Measurements from ENCODE around the gene OSBPL1A.
"Not testable (repeated sequence)": the region's sequence is repeated elsewhere in the genome, so short reads cannot be mapped to it uniquely, and the experiment has no call there.

The OSBPL1A gene

DNA sequence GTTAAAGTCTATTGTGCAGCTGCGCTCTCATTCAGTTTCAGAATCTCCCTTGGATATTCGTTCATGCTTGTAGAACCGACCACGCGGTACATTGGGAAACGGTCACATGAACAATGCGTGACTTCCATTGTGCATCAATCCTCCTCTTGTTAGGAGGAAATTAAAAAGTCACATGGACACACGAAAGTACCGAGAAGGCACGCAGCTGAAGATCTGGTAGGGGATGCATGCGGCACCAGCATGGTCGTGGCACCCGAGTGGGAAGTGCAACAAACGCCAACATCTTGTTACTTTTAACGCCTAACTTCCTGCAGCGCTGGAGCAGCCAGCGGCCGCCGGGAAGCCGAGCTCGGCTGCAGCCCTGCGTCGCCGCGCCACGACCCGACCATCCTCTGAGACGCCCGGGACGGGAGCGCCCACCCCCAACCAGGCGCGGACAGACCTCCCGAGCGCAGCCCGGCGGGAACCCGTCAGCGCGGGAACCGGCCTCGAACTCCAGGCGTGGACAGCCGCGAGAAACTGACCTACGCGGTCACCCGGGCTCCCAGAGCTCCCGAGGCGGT is 412 bp downstream of the OSBPL1A start:
- ATAC-seq, result peak; percentile 8 to 26

DNA sequence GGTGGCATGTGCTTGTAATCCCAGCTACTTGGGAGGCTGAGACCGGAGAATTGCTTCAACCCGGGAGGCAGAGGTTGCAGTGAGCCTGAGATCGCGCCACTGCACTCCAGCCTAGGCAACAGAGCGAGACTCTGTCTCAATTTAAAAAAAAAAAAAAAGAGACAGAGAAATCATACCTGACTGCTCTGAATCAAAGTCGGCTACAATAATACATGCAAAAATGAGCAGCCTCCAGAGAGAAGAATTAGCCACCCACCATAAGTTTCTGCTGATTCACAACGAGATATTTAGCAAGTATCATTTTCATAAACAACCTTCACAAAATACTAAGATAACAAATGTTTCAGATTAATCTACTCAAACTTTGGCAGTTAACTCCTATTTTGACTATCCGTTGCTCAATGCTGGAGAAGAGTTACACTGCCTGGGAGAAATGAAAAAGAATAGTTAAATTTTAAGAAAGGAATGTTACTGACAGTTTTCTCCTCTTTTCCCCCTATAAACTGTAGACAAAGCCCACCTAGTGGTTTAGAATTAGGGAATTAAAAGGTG is 1.5 kb downstream of the OSBPL1A start:
- ATAC-seq, result peak in 1 of 2 donors; percentile 5

DNA sequence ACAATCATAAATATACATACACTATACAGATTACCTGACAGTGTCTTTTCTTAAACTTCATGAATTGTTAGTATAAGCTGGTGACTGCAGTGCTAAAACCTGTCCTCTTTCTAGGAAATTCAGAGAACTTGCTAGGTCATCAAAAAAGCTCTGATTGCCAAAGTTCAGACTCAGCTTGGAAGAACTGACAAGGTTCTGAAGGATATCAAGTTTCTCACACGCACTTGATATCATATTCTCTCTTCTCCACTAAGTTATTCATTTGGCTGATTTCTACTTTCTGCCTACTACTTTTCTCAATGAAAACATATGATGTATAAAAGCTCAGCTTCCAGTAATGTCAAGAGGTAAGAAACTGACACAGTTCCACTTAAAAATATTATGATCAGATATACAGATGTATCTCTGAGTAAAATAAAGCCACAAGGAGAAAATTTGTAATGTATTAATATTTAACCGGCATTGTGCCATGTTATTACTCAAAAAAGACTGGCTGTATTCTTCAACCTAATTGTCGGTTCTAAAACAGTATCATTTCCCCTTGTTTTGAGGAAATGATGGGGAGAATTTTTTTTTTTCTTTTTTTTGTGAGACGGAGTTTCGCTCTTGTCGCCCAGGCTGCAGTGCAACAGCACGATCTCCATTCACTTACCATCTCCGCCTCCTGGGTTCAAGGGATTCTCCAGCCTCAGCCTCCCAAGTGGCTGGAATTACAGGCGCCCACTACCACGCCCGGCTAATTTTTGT is 2.4 kb downstream of the OSBPL1A start:
- ATAC-seq, result no peak

DNA sequence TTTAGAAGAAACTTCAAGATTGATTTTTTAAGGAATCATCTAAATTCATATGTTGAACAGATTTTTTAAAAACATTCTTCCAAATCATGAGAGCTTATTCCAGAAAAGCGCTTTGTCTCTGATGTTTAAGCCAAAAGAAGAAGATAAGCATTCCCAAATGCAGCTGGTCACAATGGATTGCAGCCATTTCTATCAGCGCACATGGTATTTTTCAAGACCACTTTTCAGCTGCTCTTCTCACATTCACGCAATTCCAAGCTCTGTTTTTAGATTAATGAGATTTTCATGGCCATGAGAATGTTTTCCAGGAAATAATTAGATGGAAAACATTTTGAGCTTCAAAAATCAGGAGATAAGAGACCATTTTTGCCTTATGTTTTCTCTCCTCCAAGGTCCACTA is 8.7 kb downstream of the OSBPL1A start:
- no peak for ATAC-seq

DNA sequence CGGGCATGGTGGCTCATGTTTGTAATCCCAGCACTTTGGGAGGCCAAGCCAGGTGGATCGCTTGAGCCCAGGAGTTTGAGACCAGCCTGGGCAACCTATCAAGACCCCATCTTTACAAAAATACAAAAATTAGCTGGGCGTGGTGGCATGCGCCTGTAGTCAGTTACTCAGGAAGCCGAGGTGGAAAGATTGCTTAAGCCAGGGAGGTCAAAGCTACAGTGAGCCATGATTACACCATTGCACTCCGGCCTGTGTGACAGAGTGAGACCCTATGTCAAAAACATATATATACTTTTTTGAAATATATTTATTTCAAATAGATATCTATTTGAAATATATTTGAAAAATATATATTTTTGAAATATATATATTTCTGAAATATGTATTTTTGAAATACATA is 10.9 kb downstream of the OSBPL1A start:
- ATAC-seq, result no peak

DNA sequence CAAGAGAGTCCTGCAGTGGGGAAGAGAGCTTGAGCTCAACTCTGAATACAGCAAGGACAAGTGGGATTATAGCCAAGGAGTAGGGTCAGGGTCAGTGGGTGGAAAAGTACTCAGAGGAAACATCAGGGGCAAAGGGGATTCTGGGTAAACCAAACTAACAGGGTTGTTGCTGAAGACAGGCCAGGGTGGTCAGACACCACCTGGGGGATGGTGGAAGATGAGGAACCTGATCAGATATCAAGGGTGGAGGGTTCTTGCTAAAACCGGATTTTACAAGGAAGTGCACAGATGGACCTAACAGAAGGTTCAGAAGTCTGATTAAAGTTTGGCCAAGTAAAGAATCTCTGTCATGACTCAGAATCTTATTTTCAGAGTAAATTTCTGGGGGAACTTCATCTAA is 16.5 kb downstream of the OSBPL1A start:
- no peak for ATAC-seq

DNA sequence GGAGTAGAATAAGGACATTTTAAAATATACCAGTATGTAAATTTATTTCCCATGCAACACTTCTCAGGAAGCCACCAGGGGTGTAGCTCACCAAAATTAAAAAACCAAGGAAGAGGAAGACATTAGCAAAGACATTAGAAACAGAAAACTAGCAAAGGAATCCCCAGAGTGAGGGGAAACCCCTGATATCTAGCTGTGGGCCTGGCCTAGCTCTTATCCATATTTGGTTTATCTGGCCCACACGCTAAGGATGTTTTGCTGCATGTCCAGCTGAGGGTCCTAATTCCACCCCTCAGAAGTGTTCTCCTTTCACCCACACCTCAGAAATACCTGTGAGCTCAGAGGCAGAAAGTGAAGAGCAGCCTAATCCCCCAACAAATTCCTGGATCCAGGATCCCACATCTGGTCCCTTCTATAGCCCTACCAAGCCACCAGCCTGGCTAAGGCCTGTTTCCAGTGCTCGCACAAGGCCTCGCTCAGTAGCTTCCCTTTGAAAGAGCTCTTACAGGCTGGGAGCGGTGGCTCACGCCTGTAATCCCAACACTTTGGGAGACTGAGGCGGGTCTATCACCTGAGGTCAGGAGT is 17.4 kb downstream of the OSBPL1A start:
- ATAC-seq, result no peak

DNA sequence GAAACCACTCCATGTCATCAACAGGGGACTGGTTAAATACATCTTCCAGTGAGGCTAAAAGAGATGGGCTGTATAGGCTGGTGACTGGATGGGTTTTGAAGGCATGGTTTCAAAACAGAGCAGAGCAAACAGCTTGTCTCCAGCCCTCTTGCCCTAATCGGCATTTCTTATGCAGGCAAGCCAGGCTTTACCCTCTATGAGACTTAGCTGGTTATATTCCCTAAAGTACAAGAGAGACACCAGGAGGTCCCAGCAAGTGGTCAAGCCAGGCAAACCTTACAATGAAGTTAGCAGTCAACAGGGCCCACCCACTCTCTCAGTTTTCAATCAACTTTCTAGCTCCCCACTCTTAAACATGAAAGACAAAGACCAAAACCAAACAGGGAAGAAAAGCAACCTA is 19.0 kb downstream of the OSBPL1A start:
- no peak for ATAC-seq

DNA sequence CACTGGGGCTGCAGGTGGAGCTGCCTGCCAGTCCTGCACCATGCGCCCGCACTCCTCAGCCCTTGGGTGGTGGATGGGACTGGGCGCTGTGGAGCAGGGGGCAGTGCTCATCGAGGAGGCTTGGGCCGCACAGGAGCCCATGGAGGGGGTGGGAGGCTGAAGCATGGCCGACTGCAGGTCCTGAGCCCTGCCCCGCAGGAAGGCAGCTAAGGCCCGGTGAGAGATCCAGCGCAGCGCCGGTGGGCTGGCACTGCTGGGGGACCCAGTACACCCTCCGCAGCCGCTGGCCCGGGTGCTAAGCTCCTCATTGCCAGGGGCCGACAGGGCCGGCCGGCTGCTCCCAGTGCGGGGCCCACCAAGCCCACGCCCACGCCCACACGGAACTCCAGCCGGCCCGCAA is 21.1 kb downstream of the OSBPL1A start:
- ATAC-seq, result not testable (repeated sequence)

DNA sequence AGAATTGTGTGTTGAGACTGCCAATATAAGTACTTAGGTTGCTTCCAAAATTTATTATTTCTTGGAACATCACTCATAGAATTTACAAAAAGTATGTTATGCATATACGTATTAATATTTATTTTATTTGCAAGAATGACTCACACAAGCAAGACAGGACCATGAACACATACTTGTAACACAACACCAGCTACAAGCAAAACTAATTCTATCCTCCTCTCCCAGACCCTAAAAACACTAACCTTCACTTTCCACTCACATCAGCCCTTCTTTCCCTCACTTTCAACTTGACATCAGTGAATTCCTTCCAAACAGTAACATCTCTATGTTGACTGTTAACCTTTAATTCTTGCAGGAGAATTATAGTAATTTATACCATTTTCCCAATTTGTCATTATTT is 24.3 kb downstream of the OSBPL1A start:
- ATAC-seq, result no peak

DNA sequence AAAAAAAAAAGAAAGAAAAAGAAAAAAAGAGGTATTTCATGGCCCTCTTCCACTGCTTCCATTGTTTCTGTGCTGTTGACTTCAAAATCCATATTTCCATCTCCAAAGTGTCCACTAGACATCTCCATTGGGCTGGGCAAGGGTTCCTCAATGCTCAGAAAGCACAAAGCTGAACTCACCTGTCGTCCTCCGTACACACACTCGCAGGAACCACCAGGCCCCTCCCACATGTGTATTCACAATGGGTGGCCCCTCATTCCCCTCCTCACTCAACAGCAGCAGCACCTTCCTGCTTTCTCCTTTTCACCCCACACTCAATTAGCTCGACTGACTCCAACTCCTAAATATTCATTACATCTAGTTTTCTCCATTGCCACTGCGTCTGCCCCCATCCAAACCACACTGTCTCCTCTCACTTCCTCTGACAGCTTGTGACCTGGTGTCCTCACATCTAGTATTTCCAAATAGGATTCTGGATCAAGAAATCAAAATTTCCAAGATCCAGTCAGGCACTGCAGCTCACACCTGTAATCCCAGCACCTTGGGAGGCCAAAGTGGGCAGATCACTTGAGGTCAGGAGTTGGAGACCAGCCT is 25.2 kb downstream of the OSBPL1A start:
- ATAC-seq, result no peak

DNA sequence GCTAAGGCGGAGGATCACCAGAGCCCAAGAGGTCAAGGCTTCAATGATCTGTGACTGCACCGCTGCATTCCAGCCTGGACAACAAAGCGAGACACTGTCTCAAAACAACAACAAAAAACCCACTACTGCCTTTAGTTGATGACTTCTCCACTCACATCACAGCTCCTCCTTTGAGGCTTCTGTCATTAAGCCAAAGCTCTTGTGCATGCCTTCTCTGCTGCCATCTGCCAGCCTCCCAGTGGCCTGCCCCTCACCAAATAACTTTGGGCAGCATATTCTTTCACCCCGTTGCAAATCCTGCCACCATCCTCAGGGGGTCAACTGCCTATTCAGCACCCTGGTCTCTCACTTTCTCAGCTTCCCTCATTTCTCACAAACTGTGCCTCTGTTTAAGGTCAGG is 27.5 kb downstream of the OSBPL1A start:
- no peak for ATAC-seq

DNA sequence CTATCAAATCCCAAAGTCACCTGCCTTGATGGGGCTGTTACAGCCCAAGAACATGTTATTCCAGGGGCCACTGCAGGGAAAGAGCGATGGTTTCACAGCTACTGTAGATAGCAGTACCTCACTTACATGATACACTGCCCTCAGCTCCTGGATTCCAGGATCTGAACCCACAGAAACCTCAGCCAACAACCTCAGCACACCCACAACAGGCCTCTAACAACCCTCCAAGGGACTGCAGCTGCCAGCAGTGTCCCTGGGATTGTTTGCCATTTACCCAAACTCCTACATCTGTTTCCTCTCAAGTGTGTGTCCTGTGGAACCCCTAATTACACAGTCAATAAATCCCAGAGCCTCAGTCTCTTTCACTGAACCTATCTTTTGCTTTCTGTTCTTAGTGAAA is 28.2 kb downstream of the OSBPL1A start:
- ATAC-seq, result no peak

DNA sequence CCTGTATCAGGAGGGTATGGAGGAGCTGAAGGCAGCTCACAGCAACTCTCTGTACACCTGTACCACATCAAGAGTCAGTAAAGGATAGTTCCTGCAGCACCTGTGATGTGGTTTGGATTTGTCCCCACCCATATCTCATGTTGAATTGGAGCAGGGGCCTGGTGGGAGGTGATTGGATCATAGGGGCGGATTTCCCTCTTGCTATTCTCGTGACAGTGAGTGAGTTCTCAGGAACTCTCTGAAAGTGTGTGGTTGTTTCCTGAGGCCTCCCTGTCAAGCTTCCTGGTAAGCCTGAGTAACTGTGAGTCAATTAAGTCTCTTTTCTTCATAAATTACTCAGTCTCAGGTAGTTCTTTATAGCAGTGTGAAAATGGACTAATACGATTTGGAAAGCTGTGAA is 28.9 kb downstream of the OSBPL1A start:
- peak; percentile 83 to 84 for ATAC-seq

DNA sequence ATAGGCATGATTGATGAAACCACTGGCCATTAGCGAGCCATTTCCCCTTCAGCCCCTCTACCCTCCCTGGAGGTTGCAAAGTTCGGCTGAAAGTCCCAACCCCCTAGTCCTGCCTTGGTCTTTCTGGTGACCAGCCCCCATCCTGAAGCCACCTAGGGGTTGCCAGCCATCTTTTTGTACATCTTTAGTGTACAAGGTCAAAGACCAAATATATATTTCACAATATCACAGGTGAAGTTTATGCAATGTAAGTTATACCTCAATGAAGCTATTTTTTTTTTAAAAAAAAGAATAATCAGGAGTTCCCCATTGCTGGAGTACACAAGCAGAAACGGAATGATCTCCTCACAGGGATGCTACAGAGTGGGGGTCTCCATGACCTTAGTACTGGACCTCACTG is 31.3 kb downstream of the OSBPL1A start:
- ATAC-seq, result no peak

DNA sequence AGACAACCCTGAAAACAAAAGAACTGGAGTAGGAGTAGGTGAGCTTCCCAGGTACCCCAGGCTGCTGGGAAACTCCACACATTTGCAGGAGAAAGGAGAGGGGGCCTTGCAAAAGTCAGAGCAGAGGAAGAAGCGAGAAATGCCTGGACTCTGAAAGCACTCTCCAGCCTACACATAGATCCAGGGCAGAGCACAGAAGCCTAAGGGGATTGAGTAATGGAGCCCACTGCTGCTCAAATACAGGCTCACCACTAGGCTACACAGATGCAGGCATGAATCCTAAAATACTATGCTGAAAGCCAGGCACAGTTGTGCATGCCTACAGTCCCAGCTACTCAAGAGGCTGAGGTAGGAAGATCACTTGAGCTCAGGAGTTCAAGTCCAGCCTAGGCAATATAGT is 33.4 kb downstream of the OSBPL1A start:
- no peak for ATAC-seq

DNA sequence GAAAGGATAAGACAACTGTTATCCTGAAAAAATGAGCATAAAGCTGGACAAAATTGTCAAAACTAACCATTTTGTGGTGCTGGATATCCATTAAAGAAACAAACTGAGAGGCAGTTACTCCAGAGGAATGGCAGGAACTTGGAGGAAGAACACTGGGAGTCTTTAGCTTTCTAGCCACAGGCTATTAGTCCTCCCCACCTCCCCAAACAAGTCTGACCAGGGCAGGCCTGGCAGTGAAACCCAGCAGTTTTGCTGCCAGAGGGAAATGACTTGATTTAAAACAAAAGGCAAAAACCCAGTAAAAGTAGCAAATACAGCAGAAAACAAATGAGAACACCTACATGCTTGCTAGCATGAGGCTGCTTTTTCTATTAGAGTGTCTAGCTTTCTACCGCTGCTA is 34.9 kb downstream of the OSBPL1A start:
- ATAC-seq, result no peak

DNA sequence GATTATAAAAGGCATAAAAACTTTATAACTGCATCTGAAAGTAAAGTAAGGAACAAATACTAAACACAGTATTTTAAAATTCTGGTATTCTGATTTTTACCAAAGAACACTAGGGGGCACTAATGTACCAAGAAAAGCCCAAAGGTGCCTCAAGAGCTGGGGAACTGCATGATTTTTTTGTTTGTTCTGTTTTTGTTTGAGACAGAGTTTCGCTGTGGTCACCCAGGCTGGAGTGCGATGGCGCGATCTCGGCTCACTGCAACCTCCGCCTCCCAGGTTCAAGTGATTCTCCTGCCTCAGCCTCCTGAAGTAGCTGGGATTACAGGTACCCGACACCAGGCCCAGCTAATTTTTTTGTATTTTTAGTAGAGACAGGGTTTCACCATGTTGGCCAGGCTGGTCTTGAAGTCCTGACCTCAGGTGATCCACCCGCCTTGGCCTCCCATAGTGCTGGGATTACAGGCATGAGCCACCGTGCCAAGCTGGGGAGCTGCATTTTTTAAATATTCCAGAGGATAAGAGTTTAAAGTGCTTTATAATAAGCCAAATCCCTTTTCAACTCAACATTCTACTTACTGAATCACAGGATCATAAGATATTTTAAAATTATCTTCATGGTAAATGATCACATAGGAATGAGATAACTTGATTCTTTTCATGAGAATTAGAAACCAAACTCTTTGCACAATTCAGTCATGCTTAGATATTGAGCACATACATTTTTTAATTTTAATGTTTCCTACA is 37.7 kb downstream of the OSBPL1A start:
- ATAC-seq, result peak in 1 of 2 donors; percentile 36

DNA sequence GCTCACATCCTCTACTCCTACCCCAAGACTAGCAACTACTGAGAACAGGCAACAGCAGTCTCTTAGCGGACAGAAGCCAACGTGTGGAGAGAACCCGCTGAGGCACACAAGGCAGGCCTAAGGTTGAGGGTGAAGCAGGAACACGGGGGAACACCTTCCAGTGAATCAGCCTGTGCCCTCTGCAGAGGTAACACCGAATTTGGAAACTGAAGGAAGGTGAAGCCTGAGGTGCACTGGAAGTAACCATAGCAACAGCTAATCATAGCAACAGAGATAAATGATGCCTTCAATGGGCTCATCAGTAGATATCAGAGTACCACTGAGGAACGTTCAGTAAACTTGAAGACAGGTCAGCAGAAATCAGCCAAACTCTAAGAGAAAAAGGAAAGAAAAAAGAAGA is 43.3 kb downstream of the OSBPL1A start:
- ATAC-seq, result no peak

DNA sequence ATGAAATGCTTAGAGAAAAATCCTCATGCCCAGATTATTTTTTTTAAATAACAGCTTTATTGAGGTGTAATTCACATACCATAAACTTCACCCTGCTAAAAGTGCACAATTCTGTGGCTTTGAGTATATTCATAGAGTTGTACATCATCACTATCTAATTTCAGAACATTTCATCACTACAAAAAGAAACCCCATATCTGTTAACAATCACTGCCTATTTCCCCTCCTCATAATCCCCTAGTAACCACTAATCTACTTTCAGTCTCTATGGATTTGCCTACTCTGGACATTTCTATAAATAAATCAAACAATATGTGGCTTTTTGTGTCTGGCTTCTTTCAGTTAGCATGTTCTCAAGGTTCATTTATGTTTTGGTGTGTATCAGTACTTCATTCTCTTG is 51.4 kb downstream of the OSBPL1A start:
- ATAC-seq, result no peak

DNA sequence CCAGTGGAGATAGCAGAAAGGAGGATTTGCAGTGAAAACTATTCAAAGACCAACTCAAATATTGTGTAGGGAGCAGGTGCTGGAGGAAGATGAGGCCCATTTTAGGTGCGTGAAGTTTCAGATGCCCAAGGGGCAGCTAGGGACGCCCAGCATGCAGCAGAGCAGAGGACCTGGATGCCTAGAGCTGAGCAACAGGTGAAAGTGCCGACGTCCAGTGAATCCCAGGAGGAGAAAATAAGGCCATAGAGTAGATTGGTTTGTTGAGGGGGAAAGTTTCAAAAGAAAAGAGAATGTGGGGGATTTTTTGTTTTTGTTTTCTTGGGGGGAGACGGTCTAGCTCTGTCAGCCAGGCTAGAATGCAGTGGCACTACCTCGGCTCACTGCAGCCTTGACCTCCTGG is 53.1 kb downstream of the OSBPL1A start:
- no peak for ATAC-seq

DNA sequence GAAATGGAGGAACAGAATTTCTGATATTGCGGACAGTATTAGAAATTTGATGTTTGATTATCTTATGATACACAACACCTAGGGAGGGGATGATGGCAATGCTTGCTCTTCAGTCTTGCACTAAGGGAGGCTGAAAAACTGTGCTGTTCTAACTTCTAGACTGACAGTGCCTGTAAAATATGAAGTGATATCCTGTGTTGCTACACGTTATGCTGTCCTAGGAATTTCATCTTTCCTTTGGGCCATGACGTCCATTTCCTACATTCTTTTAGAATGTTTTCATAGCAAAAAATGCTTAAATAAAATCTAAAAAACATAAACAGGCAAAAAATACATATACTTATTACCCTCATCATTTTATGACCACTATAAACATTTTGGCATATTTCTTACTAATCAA is 55.3 kb downstream of the OSBPL1A start:
- no peak for ATAC-seq

DNA sequence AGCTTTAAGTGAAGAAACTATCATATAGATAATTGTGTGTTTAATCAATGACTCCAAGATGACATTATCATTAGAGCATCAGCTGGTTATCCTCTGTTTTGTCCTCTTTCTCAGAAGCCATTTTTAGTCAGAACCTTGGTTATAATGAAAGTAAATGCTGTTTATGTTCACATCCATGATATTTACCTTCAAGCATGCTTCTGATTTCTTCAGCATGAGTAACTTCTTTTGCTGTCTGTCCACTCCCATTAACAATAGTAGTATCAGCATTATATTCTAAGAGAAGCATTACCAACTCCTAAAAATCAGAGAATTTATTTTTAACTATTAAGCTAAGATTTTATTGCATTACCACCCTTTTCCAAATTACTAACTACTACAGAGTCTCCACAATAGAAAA is 56.3 kb downstream of the OSBPL1A start:
- no peak for ATAC-seq

Data from activated CD4-positive, CD25-positive, alpha-beta regulatory T cell treated with anti-CD3 and anti-CD28 coated beads, Interleukin-2, amount 50 U/mL, for 24 hours (primary cell).